ENCODE measurements around the gene ANO8. TPM values are rescaled to one million over a fixed set of nuclear protein-coding genes. Genes with fewer than 3 reads are reported as not detected.

ANO8 gene
- total and polyA plus RNA-seq, 2 of the 13 experiments (the other 11 are each of a cell fraction or from before 2014, with no cell fraction given), result 1.8 to 3.5 TPM

DNA sequence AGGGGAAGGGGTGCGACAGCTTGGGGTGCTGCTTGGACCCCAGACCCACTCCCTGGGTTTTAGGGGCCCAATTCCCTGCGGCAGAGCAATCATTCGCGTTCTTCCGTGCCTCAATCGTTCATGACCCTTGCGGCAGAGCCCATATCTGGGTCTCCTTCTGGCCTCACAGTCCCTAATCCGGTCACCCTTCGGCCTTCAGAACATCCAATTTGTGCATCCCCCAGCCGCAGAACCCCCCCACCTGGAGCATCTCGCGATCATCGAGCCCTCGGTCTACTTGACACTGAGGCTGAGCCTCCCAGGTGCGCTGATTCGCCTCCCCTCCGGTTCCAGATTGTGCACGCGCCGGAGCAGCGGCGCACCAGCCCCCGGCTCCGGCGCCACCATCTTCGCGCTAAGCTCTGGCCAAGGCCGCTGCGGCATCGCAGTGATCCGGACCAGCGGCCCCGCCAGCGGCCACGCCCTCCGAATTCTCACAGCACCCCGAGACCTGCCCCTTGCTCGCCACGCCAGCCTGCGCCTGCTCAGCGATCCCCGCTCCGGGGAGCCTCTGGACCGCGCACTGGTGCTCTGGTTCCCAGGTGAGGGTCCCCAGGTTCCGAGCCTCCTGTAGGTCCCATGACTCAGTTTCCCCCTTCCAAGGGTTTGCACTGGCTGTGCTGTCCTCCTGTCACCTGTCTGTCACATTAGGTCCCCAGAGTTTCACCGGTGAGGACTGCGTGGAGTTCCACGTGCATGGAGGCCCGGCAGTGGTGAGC lies 3.2 kb upstream of the ANO8 start (continued):
- TF ChIP-seq ZNF558 (CRISPR knock-in tag; IDR thresholded peaks at IDR 0.05; ENCODE audit: borderline replicate concordance) (no peak), NR3C1 (CRISPR knock-in tag; IDR thresholded peaks at IDR 0.05) (no peak), IKZF4 (CRISPR knock-in tag; IDR thresholded peaks at IDR 0.05; ENCODE audit: borderline replicate concordance, low read depth, not compliant biosample characterization) (no peak), DNMT1 (CRISPR knock-in tag; IDR thresholded peaks at IDR 0.05) (no peak), KLF15 (CRISPR knock-in tag; IDR thresholded peaks at IDR 0.05; ENCODE audit: borderline replicate concordance) (no peak), ZNF101 (CRISPR knock-in tag; IDR thresholded peaks at IDR 0.05; ENCODE audit: borderline replicate concordance, low read depth) (no peak), REL (CRISPR knock-in tag; conservative IDR thresholded peaks at IDR 0.05) (0 out of 2 replicates have a peak, but pooled peaks have one; percentile 54), ZNF333 (CRISPR knock-in tag; IDR thresholded peaks at IDR 0.05; ENCODE audit: borderline replicate concordance) (no peak), ZNF451 (CRISPR knock-in tag; IDR thresholded peaks at IDR 0.05) (0 out of 2 replicates have a peak, but pooled peaks have one; percentile 27), ZNF792 (CRISPR knock-in tag; IDR thresholded peaks at IDR 0.05) (no peak), HDAC2 (CRISPR knock-in tag; IDR thresholded peaks at IDR 0.05) (no peak), ZNF205 (CRISPR knock-in tag; IDR thresholded peaks at IDR 0.05) (no peak; the same call in 1 of the 2 replicates), CHCHD3 (CRISPR knock-in tag; IDR thresholded peaks at IDR 0.05) (no peak), ZNF737 (CRISPR knock-in tag; IDR thresholded peaks at IDR 0.05; ENCODE audit: borderline replicate concordance) (no peak), HMG20A (CRISPR knock-in tag; IDR thresholded peaks at IDR 0.05; ENCODE audit: borderline replicate concordance) (no peak), KAT7 (CRISPR knock-in tag; IDR thresholded peaks at IDR 0.05; ENCODE audit: borderline replicate concordance) (0 out of 2 replicates have a peak, but pooled peaks have one; percentile 28)
- TF ChIP-seq, protein P1, sequence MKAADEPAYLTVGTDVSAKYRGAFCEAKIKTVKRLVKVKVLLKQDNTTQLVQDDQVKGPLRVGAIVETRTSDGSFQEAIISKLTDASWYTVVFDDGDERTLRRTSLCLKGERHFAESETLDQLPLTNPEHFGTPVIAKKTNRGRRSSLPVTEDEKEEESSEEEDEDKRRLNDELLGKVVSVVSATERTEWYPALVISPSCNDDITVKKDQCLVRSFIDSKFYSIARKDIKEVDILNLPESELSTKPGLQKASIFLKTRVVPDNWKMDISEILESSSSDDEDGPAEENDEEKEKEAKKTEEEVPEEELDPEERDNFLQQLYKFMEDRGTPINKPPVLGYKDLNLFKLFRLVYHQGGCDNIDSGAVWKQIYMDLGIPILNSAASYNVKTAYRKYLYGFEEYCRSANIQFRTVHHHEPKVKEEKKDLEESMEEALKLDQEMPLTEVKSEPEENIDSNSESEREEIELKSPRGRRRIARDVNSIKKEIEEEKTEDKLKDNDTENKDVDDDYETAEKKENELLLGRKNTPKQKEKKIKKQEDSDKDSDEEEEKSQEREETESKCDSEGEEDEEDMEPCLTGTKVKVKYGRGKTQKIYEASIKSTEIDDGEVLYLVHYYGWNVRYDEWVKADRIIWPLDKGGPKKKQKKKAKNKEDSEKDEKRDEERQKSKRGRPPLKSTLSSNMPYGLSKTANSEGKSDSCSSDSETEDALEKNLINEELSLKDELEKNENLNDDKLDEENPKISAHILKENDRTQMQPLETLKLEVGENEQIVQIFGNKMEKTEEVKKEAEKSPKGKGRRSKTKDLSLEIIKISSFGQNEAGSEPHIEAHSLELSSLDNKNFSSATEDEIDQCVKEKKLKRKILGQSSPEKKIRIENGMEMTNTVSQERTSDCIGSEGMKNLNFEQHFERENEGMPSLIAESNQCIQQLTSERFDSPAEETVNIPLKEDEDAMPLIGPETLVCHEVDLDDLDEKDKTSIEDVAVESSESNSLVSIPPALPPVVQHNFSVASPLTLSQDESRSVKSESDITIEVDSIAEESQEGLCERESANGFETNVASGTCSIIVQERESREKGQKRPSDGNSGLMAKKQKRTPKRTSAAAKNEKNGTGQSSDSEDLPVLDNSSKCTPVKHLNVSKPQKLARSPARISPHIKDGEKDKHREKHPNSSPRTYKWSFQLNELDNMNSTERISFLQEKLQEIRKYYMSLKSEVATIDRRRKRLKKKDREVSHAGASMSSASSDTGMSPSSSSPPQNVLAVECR (CRISPR knock-in tag; IDR thresholded peaks at IDR 0.05; ENCODE audit: borderline replicate concordance), result peak; percentile 60; the same call in 1 of the 2 replicates
- TF ChIP-seq, protein P2, sequence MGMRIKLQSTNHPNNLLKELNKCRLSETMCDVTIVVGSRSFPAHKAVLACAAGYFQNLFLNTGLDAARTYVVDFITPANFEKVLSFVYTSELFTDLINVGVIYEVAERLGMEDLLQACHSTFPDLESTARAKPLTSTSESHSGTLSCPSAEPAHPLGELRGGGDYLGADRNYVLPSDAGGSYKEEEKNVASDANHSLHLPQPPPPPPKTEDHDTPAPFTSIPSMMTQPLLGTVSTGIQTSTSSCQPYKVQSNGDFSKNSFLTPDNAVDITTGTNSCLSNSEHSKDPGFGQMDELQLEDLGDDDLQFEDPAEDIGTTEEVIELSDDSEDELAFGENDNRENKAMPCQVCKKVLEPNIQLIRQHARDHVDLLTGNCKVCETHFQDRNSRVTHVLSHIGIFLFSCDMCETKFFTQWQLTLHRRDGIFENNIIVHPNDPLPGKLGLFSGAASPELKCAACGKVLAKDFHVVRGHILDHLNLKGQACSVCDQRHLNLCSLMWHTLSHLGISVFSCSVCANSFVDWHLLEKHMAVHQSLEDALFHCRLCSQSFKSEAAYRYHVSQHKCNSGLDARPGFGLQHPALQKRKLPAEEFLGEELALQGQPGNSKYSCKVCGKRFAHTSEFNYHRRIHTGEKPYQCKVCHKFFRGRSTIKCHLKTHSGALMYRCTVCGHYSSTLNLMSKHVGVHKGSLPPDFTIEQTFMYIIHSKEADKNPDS (CRISPR knock-in tag; IDR thresholded peaks at IDR 0.05), result 0 out of 2 replicates have a peak, but pooled peaks have one; percentile 51
- TF ChIP-seq, protein P3, sequence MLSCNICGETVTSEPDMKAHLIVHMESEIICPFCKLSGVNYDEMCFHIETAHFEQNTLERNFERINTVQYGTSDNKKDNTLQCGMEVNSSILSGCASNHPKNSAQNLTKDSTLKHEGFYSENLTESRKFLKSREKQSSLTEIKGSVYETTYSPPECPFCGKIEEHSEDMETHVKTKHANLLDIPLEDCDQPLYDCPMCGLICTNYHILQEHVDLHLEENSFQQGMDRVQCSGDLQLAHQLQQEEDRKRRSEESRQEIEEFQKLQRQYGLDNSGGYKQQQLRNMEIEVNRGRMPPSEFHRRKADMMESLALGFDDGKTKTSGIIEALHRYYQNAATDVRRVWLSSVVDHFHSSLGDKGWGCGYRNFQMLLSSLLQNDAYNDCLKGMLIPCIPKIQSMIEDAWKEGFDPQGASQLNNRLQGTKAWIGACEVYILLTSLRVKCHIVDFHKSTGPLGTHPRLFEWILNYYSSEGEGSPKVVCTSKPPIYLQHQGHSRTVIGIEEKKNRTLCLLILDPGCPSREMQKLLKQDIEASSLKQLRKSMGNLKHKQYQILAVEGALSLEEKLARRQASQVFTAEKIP (CRISPR knock-in tag; IDR thresholded peaks at IDR 0.05; ENCODE audit: borderline replicate concordance), result no peak
- TF ChIP-seq, protein P4, sequence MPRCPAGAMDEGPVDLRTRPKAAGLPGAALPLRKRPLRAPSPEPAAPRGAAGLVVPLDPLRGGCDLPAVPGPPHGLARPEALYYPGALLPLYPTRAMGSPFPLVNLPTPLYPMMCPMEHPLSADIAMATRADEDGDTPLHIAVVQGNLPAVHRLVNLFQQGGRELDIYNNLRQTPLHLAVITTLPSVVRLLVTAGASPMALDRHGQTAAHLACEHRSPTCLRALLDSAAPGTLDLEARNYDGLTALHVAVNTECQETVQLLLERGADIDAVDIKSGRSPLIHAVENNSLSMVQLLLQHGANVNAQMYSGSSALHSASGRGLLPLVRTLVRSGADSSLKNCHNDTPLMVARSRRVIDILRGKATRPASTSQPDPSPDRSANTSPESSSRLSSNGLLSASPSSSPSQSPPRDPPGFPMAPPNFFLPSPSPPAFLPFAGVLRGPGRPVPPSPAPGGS (CRISPR knock-in tag; IDR thresholded peaks at IDR 0.05), result no peak
